ENCODE measurements around the gene QARS1. TPM values are rescaled to one million over a fixed set of nuclear protein-coding genes. Genes with fewer than 3 reads are reported as not detected.

Gene QARS1
- total RNA-seq, 1 experiment from 2014 or later = 150 TPM

DNA sequence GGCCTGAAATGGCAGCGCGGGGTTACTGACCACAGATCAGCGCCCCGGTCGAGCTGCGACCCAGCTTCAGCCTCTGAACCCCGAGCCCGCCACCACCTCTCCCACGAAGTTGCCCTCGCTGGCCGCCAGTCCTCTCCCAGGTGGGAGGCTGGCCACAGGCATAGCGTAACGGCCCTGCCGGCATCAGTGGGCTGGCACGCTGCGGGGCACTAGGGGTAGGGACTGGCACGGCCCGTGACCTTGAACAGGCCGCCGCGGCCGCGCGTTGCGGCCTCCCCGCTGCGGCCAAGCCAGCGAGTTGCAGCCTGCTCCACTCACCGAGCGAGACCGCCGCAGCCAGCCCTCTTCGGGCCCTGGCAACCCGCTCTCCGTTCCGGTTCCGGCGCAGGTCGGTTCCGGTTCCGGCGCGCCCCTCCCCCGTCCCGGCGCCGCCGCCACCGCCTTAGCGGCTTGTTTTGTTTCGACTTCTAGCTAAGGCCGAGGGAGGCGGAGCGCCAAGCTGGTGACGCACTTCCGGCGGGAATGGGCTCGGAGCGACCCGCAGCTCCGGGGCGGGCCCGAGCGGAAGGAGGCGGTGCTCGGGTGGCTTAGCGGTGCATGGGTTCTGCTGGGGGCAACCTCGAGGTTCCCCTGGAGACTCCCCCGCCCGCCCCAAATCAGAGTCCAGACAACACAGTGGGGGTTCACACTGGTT lies 16.0 kb upstream of the QARS1 start, which contains the start of gene USP19:
TSS of gene USP19 (minus strand) at position 386 of the 694 bp plus-strand sequence. CDS start 1,678 bp downstream, outside the sequence.
- DNase-seq (ENCODE audit: low spot score) = peak; percentile 86

DNA sequence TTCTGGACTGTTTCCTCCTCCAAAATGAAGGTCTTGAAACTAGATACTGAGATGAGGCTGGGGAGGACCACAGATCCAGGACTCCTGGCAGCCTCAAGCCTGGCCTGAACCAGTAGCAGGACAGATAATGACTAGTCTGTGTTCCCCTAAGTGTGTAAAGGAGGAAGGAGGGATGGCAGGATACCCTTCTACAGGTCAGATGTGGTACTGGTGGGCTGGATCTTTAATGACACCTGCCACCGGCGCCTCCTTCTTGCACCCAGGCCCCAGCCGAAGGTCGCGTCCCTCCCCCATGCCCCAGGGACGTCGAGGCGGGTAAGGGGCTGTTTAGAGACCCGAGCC lies 15.5 kb upstream of the QARS1 start:
- DNase-seq (ENCODE audit: low spot score) = no peak

DNA sequence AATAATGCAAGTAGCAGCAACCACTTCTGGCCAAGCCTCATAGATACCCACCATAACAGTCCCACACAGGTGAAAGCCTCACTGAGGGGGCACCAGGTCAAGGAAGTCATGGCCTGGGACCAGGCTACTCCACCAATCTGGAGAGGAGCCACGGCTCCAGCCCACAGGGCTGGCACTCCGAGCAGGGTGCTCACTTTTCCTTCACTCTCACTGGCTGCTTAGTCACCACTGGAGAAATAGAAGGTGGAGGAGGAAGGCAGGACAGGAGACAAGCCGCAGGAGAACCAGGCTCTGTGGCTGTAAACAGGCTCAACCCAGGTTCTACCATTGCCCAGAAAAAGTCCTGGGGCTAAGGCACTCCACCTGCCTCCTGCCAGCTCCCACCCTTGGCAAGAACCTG lies 14.9 kb upstream of the QARS1 start:
- no peak for DNase-seq (ENCODE audit: low spot score)

DNA sequence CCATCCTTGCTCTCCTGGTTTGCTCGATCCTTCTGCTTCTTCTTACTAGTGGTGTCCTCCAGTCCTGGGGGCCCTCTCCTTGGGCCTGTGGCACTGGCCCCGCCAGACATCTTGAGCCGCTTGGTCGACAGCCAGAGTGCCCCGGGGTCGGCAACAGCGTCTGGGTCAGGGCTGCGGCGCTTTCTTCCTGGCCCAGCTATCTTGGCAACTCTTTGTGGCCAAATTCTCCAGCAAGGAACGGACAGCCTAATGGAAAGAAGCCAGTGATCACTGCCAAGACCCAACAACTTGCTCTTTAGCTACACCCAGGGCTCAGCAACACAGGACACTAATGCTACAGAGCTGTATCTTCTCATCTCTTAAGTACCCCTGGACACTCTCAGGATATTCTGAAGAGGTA lies 14.5 kb upstream of the QARS1 start:
- DNase-seq (ENCODE audit: low spot score) = no peak

DNA sequence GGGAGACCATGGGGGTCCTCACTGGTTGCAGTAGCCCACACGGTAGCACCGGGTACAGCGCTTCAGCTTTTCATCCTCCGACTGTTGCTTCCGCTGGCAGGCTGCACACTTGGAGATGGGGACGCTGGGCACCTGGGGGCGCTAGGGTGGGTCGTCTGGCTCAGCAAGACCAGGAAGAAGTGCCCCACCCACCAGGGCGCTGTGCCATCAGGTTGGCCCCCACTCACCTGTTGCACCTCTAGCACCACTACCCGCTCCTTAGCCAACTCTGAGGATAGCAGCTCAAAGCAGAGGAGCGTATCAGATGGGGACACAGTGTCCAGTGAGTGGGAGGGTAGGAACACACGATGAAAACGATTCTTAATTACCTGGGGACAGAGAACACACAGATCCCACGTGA lies 7.7 kb upstream of the QARS1 start:
- no peak for DNase-seq (ENCODE audit: low spot score)

DNA sequence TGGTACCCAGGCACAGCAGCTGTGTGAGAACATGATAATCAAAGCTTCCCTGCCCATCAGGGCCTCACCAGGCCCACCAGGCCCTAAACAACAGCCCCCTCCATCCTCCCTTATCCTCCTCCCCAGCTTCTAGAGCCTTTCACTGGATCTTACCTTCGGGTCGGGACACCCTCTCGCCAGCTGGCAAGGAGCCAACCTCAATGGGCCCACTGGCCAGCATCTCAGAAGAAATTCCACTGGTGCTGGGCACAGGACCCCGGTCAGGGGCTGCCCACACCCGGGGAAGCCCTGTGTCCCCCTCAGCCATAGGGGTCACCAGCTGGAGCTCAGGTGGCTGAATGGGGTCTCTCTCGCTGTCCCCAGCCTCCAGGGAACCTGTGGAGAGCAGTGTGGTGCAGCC lies 6.8 kb upstream of the QARS1 start:
- no peak for DNase-seq (ENCODE audit: low spot score)

DNA sequence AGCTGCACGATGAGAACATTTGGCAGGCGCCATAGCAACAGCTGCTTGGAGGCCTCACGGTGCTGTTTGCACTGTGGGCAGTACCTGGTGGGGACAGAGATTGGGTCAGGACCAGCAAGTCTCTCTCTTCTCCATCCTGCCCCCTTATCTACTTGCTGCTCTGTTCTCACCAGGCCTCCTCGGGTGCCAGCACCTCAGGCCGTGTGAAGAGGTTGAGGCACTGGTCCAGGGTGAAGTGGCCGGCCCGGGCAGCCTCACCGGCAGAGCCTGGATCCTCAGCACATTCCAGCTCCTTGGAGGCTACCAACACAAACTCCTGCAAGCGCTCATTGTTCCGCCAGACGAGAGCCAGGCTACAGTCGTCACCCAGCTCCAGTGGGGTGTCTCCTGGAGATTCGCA lies 6.2 kb upstream of the QARS1 start:
- DNase-seq (ENCODE audit: low spot score) = no peak

DNA sequence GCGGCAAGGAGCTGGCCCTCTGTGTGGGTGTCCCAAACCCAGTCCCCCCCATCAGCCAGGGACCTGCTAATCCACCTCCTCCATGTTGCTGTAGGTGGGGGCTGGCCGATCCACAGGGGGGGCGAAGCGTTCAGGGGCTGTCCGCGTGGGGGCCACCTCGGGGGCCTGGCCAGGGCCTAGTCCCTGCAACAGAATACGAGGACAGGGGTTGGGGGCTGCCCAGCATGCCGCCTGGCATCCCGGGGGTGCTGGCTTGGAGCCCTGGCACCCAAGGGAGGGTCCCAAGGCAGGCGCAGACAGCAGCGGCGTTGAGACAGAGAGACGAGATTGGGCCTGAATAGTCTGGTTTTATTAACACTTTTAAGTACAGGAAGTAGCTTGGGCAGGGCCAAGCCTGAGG lies 3.8 kb upstream of the QARS1 start:
- no peak for DNase-seq (ENCODE audit: low spot score)

DNA sequence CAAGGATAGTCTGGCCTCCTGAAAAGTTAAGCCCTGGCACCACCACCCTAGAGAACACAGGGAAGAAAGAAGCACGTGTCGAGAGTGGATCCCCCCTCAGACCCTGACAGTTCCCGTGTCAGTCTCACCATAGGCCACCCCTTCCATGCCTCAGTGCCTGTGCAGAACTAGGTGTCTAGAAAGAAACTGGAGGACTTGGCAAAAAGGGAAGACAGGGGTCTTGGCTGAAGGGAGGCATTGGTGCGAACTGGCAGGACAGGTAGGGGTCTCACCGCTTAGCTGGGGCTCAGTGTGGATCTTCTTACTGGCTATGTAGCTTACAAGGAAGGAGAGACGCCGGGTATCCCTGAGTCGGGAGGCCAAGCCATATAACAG lies 518 bp downstream of the QARS1 start:
- DNase-seq (ENCODE audit: low spot score) = peak; percentile 1

DNA sequence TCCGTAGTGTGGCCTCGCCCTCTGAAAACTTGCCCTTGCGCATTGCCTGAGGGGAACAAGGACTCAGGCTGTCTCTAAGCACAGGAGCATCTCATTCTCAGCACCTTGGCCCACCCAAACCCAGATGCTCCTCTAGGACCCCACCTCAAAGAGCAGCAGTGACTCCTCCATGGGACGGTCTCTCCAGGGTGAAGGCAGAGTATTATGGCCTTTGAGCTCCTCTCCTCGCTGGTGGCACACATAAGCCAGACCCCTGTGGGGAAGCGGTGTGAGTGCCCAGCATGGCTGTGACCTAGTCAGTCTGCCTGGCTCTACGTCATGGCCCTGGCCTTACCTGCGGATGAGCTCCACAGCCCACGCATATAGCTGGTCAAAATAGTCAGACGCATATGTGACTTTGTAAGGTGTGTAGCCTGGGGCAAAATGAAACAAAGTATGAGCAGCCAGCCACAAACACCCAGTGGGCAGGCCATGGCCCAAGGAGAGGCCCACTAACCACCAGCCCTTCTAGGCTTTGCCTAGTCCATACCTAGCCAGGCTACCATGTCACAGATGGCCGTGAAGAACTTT lies 4.4 kb downstream of the QARS1 start:
- DNase-seq (ENCODE audit: low spot score) = no peak

DNA sequence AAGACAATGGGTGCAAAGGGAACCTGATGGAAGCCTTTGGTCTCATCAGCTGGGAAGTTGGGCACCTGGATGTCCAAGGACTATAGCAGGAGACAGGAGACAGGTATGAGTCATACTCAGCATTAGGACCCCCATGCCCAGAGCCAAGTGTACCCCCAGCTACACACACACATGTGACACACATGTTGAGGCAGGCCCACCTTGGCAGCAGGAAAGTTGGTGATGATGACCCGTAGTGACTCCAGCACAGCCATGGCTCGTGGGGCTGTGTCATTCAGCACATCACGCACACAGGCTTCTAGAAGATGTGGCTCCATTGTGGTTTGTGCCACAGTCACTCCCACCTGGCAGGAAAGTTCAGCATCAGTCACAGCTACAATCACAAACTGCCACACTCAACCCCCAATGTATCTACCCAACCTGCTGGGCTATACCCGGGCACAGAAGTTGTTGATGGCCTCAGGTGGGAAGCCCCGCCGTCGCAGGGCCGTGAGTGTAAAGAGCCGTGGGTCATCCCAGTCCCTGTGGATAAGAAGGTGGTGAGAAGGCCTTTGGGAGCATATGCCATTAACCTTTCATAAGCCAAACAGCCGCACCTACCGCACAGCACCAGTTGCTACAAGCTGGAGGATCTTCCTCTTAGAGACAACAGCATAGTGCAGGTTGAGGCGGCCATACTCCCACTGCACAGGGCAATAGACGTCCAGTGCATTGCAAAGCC lies 5.5 kb downstream of the QARS1 start:
- DNase-seq (ENCODE audit: low spot score) = no peak

DNA sequence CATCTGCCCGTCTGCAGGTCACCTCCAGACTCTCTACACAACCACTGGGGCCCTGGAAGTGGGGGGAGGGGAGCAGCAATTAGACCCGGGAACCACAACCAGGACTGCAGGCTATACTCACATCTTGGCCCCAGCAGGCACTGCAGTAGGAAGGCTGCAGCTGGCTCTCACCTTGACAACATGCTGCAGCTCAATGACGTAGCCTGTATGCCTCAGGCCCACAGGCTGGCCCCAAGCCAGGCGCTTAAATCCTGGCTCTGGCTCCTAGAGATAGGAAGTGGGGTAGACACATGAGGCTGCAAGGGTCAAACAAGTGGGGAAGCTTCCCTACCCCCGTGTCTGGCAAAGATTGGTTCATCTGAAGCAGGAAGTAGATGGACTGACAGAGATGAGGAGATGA lies 6.1 kb downstream of the QARS1 start:
- DNase-seq (ENCODE audit: low spot score) = no peak

DNA sequence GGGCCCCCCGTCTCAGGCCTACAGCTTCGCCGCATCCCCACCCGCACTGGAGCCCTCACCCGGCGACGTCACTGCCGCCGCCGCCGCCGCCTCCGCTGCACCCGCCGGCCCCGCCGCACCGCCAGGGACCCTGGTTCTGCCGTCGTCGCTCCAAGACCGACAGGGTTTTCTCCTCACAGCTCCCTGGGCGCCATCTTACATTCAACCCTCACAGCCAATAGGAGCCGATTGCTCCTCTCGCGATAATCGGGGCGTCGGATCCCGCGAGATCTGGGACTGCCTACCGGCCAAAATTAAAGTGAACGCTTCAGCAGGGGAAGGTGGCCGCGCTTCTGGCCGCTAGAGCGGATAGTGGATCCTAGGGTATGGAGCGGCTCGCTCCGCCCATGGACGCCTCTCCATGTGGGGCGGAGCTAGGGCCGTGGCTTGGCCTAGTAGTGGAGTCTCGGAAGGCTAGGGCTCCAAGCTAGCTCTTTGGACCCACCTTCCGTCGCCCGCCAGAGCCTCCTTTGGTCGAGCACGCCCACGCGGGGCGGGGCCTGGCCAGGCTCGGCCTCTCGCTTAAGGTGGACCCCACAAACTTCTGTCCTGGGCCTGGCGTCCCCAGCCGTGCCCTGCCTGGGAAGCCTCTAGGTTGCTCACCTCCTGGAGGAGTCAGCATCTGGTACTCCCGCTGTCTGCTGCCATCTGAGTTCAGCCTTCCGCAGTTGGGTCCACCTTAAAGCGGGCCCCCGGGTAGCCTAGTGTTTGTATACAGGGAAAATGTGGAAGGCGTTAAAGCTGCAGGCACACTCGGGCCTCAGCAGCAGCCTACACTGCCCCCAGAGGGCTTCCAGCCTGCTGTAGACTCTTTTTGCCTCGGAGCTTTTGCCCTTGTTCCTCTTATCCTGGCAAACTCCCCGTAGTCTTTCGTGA lies 10.4 kb downstream of the QARS1 start, which contains the start of gene QRICH1:
TSS of gene QRICH1 (minus strand) at position 219 of the 915 bp plus-strand sequence. CDS start 17,054 bp downstream, outside the sequence.
- peak; percentile 93 for DNase-seq (ENCODE audit: low spot score)

DNA sequence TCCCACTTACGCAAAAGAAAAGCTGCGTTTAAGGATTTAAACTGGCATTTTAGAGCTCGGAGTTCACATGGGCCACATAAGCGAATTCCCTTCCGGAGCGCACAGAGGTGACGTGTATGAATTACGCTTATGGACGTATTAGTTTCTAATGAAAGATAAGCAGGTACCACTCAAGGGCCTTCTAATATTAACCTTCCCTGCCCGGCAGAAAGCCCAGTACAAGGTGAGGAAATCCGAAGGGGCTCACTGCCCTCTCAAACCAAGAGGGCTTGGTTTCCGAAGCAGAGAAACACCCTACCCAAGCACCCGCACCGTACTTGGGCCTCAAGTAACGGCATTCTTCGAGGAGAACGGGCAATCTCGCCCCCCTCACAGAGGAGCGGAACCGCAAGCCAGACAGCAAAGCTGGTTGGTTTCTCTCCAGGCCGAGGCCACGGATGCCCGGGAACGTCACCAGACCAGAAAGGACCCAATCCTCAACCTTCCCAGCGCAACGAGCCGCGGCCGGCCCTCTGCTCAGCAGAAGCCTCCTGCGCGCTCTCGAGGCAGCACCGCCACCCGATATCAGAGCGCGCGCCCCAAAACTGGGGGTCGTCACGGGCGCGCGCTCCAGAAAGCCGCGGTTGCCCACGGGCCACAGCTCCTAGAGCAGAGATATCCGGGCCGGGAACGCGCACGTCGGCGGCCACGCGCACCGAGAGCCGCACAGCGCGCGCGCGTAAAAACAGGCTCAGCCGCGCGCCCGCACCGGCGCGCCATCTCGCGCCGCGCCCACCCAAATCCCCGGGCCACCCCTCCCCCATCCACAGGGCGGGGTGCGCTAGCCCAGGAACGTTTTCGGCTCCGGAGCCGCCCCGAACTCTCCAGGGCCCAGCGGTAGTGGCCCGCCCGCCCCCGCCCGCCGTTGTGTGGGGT lies 11.4 kb downstream of the QARS1 start:
- DNase-seq (ENCODE audit: low spot score) = peak; percentile 45

DNA sequence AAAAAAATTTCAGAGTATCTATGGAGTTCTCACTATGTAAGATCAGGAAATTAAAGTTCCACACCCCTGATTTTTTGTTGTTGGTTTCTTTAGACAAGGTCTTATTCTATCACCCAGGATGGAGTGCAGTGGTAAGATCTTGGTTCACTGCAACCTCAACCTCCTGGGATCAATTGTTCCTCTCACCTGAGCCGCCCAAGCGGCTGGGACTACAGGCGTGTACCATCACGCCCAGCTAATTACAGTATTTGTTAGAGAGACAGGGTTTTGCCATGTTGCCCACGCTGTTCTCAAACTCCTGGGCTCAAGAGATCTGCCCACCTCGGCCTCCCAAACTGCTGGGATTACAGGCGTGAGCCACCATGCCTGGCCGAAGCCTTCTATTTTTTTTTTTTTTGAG lies 23.1 kb downstream of the QARS1 start:
- no peak for DNase-seq (ENCODE audit: low spot score)

DNA sequence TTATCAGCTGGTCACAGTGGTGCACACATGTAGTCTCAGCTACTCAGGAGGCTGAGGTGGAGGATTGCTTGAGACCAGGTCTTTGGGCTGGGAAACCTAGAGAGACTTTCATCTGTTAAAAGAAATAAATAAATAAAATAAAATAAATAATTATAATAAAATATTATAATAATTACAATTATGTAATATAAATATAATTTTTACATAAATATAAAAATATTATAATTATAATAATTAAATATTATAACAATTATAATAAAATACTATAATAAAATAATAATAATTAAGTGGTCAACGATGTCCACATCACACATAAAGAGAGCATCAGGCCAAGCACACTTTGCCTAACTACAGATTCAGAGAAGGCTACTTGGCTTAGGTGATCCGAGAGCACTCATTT lies 25.3 kb downstream of the QARS1 start:
- DNase-seq (ENCODE audit: low spot score) = no peak

DNA sequence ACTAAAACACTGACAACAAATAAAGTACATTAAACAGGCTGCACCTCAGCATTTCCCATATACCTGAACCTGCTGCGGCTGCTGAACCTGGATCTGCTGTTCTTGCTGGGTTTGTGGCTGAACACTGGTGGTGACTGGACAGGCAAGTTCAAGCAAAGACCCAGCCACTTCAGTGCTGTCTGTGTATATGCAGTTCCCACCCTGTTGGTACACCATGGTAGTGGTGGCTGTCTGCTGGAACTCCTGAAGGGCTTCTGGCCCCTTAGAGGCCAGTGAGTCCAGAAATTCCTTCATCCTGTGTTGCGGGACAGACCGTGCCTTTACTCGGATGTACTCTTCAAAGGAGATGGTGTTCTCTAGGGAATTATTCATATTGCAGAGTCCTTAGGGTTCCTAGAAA lies 27.9 kb downstream of the QARS1 start:
- no peak for DNase-seq (ENCODE audit: low spot score)

DNA sequence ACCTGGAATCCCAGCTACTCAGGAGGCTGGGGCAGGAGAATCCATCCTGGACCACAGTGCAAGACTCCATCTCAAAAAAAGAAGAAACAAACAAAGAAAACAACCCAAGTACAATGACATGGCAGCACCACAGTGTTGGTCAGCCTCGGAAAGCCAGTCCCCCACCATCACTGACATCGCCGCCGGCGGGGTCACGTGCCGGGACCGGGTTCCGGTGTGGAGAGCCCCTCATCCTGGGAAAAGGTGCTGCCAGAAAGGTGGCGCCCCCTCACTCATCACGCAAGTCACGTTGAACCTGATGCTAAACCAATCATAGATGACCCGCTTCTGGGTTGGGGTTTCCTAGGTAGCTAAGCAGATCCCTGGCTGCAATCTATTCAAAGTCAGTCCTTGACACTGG lies 28.4 kb downstream of the QARS1 start:
- DNase-seq (ENCODE audit: low spot score) = no peak

DNA sequence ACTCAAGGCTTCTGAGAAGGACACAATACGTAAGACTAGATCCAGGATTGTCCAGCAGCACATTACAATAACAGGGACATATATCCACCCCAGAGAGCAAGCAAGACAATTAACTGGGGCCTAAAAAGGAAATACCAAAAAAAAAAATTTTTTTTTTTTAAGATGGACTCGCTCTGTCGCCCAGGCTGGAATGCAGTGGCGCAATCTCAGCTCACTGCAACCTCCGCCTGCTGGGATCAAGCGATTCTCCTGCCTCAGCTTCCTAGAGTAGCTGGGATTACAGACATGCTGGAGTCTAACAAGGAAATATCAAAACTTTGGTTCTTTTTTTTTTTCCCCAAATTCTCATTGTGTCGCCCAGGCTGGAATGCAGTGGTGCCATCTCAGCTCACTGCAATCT lies 46.5 kb downstream of the QARS1 start:
- DNase-seq (ENCODE audit: low spot score) = no peak

DNA sequence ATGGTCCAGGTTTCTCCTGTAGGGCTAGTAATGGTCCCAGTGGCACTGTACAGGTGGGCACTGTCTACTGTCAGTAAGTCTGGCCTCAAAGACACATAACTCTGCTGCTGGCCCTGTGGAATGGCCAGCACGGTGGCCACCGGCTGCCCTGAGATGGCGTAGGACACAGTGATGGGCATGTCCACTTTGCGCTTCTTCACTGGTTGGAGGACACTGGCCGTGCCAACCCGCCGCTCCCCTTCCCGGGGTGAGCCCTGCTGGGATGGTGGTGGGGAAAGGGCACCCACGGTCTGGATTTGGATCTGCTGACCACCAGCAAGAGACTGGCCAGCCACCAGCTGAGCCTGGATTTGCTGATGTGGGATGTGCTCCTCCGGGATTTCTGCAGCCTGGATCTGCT lies 47.3 kb downstream of the QARS1 start:
- no peak for DNase-seq (ENCODE audit: low spot score)

DNA sequence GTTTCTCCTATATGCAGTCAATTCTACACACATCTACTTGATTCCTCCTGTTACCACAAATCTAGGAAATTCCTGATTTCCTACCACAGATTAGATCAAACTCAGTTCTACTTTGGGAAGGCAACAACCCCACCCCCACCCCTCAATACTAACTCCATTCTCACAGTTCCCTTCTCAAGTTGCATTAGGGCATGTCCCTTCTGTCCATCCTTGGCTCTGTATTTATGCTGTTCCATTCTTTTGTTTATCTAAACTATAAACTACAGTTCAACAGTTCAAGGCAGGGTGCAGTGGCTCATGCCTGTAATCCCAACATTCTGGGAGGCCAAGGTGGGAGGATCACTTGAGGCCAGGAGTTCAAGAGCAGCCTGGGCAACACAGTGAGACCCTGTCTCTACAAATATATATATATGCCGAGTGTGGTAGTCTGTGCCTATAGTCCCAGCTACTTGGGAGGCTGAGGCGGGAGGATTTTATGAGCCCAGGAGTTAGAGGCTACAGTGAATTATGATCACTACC lies 50.2 kb downstream of the QARS1 start:
- DNase-seq (ENCODE audit: low spot score) = no peak

Data from H4 (cell line).